Thoracic aorta (tissue), 2 donors: ENCODE measurements around the gene NUMB. TPM values are rescaled to one million over a fixed set of nuclear protein-coding genes. Genes with fewer than 3 reads are reported as not detected.

Source experiments
- ATAC-seq: fragments of 150-250 bp; one replicate; pipeline ENCODE4 v1.8.0; 2017; ENCODE audit warnings: low read depth; ENCODE audit not compliant: insufficient number of reproducible peaks, low FRiP score
- DNase-seq: peaks from one replicate; pipeline ENCODE4 v3.0.0-alpha.2; 2020; ENCODE audit warnings: low spot score
- H3K27ac ChIP-seq, 2 donors: fragments of 200-600 bp; sonication (generic); 1 replicate in 1 of 2; 2 replicates in 1 of 2; pipeline ENCODE4 v1.5.1; 2016; ENCODE audit warnings: mild to moderate bottlenecking in 2 of 2, moderate library complexity in 2 of 2
- H3K27me3 ChIP-seq: fragments of 200-600 bp; sonication (generic); replicated peaks from 2 replicates; pipeline ENCODE4 v1.6.0; 2016; ENCODE audit warnings: mild to moderate bottlenecking; ENCODE audit not compliant: insufficient read depth
- H3K36me3 ChIP-seq: fragments of 200-600 bp; sonication (generic); one replicate; pipeline ENCODE4 v1.5.1; 2016
- H3K4me1 ChIP-seq, 2 donors: fragments of 200-600 bp; sonication (generic); 1 replicate in 1 of 2; 2 replicates in 1 of 2; pipeline versions ENCODE4 v1.5.1 to v1.6.0; 2016; ENCODE audit warnings: low read depth in 2 of 2, mild to moderate bottlenecking in 1 of 2; ENCODE audit not compliant: control insufficient read depth in 1 of 2
- H3K4me3 ChIP-seq: fragments of 200-600 bp; sonication (generic); 2 replicates; pipeline ENCODE4 v1.5.1; 2016; ENCODE audit warnings: mild to moderate bottlenecking
- H3K9me3 ChIP-seq: fragments of 200-600 bp; sonication (generic); 2 replicates; pipeline ENCODE4 v1.5.1; 2016
- CTCF ChIP-seq: fragments of 200-600 bp; sonication (generic); IDR thresholded peaks from one replicate; pipeline ENCODE4 v1.5.1; 2019; ENCODE audit warnings: antibody characterized with exemption
- total RNA-seq, 2 donors: library from RNA; depleted of rRNA; stranded (reverse); fragments of >200 nt; gene quantifications; one replicate each; pipeline versions ENCODE4 v1.1.0 to v1.2.3, GENCODE V29; 2016

The NUMB gene
- total RNA-seq, 2 donors from 2014 or later: 37.0 to 65.7 TPM

GRCh38 chr14:73443758-73444157 is 14.6 kb downstream of the NUMB start:
- no peak for TF ChIP-seq CTCF
- no peaks in the 10 kb centered on the region for H3K9me3 ChIP-seq
- no peaks in the 10 kb centered on the region for H3K36me3 ChIP-seq
- H3K27ac ChIP-seq: no peak overlapping the region
- H3K4me1 ChIP-seq: peaks cover 0 to 3% of the 10 kb centered on the region in 2 donors
- H3K27me3 ChIP-seq: no peaks in the 10 kb centered on the region
- ATAC-seq (no peak), DNase-seq (no peak)
- no peak overlapping the region for H3K4me3 ChIP-seq

- no peaks in the 10 kb centered on the region for H3K36me3 ChIP-seq
- no peak for ATAC-seq
- H3K4me1 ChIP-seq: peaks cover 0 to 3% of the 10 kb centered on the region in 2 donors
- DNase-seq: no peak
- no peak for TF ChIP-seq CTCF
- no peak overlapping the region for H3K4me3 ChIP-seq
- no peak overlapping the region for H3K27ac ChIP-seq
- no peaks in the 10 kb centered on the region for H3K9me3 ChIP-seq
- no peaks in the 10 kb centered on the region for H3K27me3 ChIP-seq
Measured at GRCh38 chr14:73441286-73441685, 17.1 kb downstream of the NUMB start.

- peaks cover 0 to 3% of the 10 kb centered on the region in 2 donors for H3K4me1 ChIP-seq
- no peaks in the 10 kb centered on the region for H3K36me3 ChIP-seq
- no peak overlapping the region for H3K27ac ChIP-seq
- no peaks in the 10 kb centered on the region for H3K27me3 ChIP-seq
- no peak for TF ChIP-seq CTCF
- DNase-seq (no peak), ATAC-seq (no peak)
- no peaks in the 10 kb centered on the region for H3K9me3 ChIP-seq
- H3K4me3 ChIP-seq: no peak overlapping the region
Measured at GRCh38 chr14:73438993-73439392, 19.4 kb downstream of the NUMB start.

GRCh38 chr14:73437206-73437605 is 21.1 kb downstream of the NUMB start:
- no peak for TF ChIP-seq CTCF
- Histone ChIP-seq H3K4me1 (peaks cover 0 to 3% of the 10 kb centered on the region in 2 donors), H3K9me3 (no peaks in the 10 kb centered on the region), H3K27ac (no peak overlapping the region), H3K4me3 (no peak overlapping the region), H3K27me3 (no peaks in the 10 kb centered on the region), H3K36me3 (no peaks in the 10 kb centered on the region)
- DNase-seq (no peak), ATAC-seq (no peak)

- ATAC-seq: no peak
- H3K4me3 ChIP-seq: no peak overlapping the region
- no peaks in the 10 kb centered on the region for H3K9me3 ChIP-seq
- TF ChIP-seq CTCF: no peak
- peaks cover 4 to 13% of the 10 kb centered on the region in 2 donors for H3K4me1 ChIP-seq
- no peaks in the 10 kb centered on the region for H3K36me3 ChIP-seq
- DNase-seq: no peak
- H3K27ac ChIP-seq: no peak overlapping the region
- H3K27me3 ChIP-seq: no peaks in the 10 kb centered on the region
Measured at GRCh38 chr14:73432124-73432523, 26.2 kb downstream of the NUMB start.
